ENCODE results near the gene STK33.

DNA sequence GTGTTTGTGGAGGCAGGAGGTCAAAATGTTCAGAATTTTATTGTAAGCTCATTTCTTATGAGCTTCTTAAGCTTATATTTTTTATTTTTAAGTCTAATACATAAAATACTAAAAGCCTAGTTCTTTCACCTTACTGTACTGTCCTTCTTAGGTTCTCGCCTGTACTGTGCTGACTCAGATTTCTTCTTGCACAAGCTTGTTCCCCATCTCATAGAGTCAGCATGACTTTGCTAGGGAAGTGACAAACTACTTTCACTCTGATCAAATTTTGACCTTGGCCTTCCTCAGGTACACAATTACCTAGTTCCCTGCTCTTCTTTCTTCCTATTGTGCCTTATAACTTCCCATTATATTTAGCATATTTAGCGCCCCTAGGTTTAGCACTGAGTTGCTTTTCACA lies 81.5 kb downstream of the STK33 start:
- no peak for TF ChIP-seq TEAD2 (CRISPR knock-in tag; IDR thresholded peaks at IDR 0.05)
- no peak for TF ChIP-seq ZFX (CRISPR knock-in tag; IDR thresholded peaks at IDR 0.05; ENCODE audit: low read depth)
- no peak for TF ChIP-seq POLR2A (IDR thresholded peaks at IDR 0.05; ENCODE audit: insufficient read depth in 1 of 2, low read depth in 2 of 2, low read length in 2 of 2)
- TF ChIP-seq KAT2B (IDR thresholded peaks at IDR 0.05; ENCODE audit: borderline replicate concordance, low read depth, low read length) = no peak
- TF ChIP-seq ZBTB2 (CRISPR knock-in tag; IDR thresholded peaks at IDR 0.05; ENCODE audit: low read depth) = no peak
- TF ChIP-seq CEBPZ (IDR thresholded peaks at IDR 0.05; ENCODE audit: low read length) = no peak
- no peak for TF ChIP-seq EP300 (IDR thresholded peaks at IDR 0.05; ENCODE audit: low read depth in 2 of 2, low read length in 2 of 2)
- no peak for TF ChIP-seq EP300 (CRISPR knock-in tag; IDR thresholded peaks at IDR 0.05; ENCODE audit: borderline replicate concordance)
- TF ChIP-seq CHD2 (IDR thresholded peaks at IDR 0.05; ENCODE audit: low read depth, low read length) = no peak
- TF ChIP-seq, protein P1, sequence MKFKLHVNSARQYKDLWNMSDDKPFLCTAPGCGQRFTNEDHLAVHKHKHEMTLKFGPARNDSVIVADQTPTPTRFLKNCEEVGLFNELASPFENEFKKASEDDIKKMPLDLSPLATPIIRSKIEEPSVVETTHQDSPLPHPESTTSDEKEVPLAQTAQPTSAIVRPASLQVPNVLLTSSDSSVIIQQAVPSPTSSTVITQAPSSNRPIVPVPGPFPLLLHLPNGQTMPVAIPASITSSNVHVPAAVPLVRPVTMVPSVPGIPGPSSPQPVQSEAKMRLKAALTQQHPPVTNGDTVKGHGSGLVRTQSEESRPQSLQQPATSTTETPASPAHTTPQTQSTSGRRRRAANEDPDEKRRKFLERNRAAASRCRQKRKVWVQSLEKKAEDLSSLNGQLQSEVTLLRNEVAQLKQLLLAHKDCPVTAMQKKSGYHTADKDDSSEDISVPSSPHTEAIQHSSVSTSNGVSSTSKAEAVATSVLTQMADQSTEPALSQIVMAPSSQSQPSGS (CRISPR knock-in tag; IDR thresholded peaks at IDR 0.05) = no peak
- TF ChIP-seq PITX1 (CRISPR knock-in tag; IDR thresholded peaks at IDR 0.05) = no peak
- TF ChIP-seq, protein P2, sequence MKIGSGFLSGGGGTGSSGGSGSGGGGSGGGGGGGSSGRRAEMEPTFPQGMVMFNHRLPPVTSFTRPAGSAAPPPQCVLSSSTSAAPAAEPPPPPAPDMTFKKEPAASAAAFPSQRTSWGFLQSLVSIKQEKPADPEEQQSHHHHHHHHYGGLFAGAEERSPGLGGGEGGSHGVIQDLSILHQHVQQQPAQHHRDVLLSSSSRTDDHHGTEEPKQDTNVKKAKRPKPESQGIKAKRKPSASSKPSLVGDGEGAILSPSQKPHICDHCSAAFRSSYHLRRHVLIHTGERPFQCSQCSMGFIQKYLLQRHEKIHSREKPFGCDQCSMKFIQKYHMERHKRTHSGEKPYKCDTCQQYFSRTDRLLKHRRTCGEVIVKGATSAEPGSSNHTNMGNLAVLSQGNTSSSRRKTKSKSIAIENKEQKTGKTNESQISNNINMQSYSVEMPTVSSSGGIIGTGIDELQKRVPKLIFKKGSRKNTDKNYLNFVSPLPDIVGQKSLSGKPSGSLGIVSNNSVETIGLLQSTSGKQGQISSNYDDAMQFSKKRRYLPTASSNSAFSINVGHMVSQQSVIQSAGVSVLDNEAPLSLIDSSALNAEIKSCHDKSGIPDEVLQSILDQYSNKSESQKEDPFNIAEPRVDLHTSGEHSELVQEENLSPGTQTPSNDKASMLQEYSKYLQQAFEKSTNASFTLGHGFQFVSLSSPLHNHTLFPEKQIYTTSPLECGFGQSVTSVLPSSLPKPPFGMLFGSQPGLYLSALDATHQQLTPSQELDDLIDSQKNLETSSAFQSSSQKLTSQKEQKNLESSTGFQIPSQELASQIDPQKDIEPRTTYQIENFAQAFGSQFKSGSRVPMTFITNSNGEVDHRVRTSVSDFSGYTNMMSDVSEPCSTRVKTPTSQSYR (CRISPR knock-in tag; IDR thresholded peaks at IDR 0.05; ENCODE audit: borderline replicate concordance) = no peak
